Renal cortex interstitium (tissue), 15 donors: ENCODE results near the gene RSPH6A. TPM values are rescaled to one million over a fixed set of nuclear protein-coding genes. Genes with fewer than 3 reads are reported as not detected.

Experiments
- DNase-seq, 11 donors: peaks; one replicate each; pipeline ENCODE4 v3.0.0-alpha.2; 2013; ENCODE audit warnings: low read depth in 9 of 11, low spot score in 4 of 11; ENCODE audit errors: extremely low read depth in 1 of 11
- long read RNA-seq, 16 experiments: transcript quantifications; one replicate each; lab custom pipeline, GENCODE V29; 2026
- polyA plus RNA-seq, 3 donors: library from polyadenylated mRNA; unstranded; fragments of 120-200 nt; gene quantifications; one replicate each; pipeline ENCODE4 v1.2.1, GENCODE V29; 2013; ENCODE audit not compliant: insufficient read length in 3 of 3

Gene RSPH6A
- not detected for polyA plus RNA-seq
- long read RNA-seq, donor 1 = 0 reads
- long read RNA-seq, donor 2 = 0 reads
- long read RNA-seq, donor 3 = 0 reads
- long read RNA-seq, donor 4 = 0 reads
- long read RNA-seq, donor 5 = 0 reads
- long read RNA-seq, donor 6 = 0 reads
- long read RNA-seq, donor 7 = 0 reads
- long read RNA-seq, donor 8 = 0 reads
- long read RNA-seq, donor 9 = 0 reads
- long read RNA-seq, donor 10 = 0 reads
- long read RNA-seq, donor 11 = 0 reads
- long read RNA-seq, donor 12 = 0 reads
- long read RNA-seq, donor 13 = 0 reads
- long read RNA-seq, donor 14 = 0 reads
- long read RNA-seq, donor 15 = 0 reads
- long read RNA-seq, donor 16 = 0 reads

DNA sequence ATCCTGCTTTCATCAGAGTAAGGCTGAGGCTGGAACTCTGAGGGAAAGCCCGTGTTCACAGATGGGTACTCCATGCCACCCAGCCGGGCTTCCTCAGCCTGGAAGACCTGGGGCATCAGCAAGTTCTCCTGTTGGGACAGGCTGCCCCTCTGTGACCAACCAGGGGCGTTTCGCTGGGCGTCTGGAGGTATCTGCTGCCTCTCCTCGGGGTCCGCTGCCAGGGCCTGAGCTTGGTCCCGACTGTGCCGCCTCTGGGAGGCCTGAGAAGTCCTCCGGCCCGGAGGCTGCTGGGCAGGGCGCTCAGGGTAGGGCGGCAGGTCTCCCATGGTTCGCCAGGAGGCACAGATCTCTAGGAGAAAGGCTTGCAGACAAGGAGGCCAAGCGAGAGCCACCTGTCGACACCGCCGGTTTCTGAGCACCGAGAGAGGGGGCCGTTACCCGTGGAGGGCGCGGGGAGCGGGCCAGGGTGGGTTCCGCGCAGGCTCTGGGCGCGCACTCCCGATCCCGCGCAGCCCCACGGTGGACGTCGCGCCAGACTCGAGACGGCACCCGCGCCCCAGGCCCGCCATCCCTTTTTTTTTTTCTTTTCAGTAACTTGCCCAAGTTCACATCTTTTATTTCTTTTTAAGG lies at the start of gene RSPH6A:
RSPH6A (minus strand) TSS at position 458 of the 630 bp plus-strand sequence; CDS start at position 326, 132 bp downstream.
- no peak for DNase-seq

DNA sequence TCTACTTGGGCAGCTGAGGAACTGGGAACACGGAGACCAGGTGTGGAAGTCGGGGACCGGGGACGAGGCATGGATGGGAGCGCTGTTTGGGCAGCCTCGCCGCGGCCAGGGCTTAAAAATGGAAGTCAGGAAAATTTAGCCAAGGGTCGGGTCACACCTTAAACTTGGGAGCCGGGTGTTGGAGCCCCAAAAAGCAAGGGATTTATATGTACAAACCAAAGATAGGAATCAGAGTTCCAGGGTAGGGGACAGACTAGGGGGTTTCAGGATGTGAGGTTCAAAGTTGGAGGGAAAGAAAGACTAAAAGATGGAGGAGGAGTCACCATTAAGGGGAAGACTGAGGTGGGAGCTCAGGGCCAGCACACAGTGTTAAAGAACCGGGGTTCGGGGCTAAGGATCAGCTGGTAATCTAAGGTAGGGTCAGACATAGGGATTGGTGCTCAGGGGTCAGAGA lies 49.5 kb upstream of the RSPH6A start:
- no peak for DNase-seq

DNA sequence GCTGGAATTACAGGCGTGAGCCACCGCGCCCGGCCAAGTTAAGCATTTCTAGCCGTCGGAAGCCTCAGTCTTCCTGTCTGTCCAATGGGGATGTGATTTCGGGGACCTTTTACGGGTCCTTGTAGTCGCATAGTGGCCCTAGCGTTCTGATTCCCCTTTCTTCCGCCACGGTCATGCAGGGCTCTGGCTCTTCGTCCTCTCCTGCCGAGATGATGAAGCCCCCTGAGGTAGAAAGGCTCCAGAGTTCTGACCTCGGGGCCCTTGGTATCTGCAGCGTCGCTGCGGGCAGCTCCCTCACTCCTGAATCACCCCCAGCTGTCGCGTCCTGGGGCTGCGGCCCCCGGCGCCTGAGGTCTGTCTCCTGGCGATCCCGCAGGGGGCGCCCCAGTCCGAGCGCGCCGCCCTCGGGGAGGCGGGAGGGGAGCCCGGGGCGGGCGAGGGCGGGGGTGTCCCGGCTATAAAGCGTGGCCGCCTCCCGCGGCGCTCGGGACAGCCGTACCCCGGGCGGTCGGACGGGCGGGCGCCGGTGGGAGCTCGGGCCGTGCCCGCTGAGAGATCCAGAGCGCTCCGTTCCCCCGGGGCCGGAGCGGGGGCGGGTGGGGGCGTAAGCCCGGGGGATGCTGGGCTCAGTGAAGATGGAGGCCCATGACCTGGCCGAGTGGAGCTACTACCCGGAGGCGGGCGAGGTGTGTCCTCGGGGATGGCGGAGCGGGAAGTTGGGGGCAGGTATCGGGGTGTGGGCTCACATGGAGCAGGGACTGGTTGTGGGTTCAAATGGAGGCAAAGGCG lies 48.9 kb upstream of the RSPH6A start, which contains the start of gene FOXA3:
FOXA3 (plus strand) TSS at position 487 of the 789 bp plus-strand sequence; CDS start at position 618, 131 bp downstream.
- DNase-seq = no peak

- no peak for DNase-seq
Observed at GRCh38 chr19:45863335-45863839, 48.3 kb upstream of the RSPH6A start.

- DNase-seq = peak; percentile 91 to 99 (median 98)
Observed at GRCh38 chr19:45862564-45863334, 47.6 kb upstream of the RSPH6A start, which contains the start of gene SYMPK. SYMPK (minus strand) TSS chr19:45863147; CDS start chr19:45854495, 8,652 bp downstream.

- no peak for DNase-seq
Observed at GRCh38 chr19:45862271-45862563, 47.1 kb upstream of the RSPH6A start.

GRCh38 chr19:45860359-45861259 lies 45.5 kb upstream of the RSPH6A start:
- DNase-seq = no peak

GRCh38 chr19:45854167-45854778 lies 39.2 kb upstream of the RSPH6A start:
- no peak for DNase-seq

DNA sequence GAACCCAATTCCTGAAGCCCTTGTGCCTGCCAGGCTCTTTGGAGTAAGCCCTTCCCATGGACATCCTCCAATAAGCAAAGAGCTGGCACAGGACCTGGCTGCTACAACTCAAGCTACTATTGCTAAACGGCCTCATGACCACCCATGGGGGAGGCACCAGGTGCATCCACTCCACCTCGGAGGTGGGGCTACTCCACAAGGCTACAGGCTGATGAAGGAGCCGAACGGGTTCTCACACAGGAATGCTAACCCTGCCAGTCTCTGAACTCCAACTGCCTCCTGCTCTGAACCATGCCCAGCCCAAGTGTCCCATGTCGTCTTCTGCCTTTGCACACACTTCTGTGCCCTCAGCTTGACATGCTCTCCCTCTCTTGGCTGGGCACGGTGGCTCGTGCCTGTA lies 37.9 kb upstream of the RSPH6A start:
- no peak for DNase-seq

- DNase-seq = no peak
Observed at GRCh38 chr19:45852145-45852750, 37.1 kb upstream of the RSPH6A start.

DNA sequence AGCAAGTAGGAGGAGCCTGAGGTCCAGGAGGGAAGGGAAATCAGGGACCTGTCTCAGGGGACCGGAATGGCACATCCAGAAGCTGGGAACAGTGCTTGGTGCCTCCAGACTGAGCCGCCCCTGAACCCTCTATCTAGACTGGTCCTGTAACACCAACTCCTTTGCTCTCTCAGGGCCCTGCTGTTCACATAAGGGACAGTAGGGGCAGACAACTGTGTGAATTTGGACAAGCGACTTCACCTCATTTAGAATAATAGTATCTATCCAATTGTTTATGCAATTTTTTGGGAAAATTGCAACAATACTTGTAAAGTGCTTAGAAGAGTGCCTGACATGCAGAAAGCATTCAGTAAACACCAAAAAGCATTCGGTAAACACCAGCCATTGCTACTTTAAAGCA lies 33.8 kb upstream of the RSPH6A start:
- DNase-seq = no peak

DNA sequence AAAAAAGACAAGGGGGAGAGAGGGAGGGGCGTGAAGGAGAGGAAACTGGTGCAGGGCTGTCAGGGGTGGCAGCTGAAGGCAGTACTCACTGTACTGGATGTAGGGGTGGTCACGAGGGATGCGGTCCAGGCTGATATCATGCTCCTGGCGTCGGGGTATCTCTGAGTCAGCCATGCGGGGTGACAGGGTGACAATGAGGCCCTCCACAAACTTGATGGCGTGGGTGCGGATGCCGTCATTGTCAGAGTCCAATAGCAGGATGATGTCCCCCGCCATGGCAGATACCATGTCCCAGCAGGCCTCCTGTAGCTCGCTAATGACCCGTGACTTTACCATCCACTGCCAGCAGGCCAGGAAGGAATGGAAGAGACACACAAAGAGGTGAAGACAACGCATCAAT lies 32.6 kb upstream of the RSPH6A start:
- no peak for DNase-seq

DNA sequence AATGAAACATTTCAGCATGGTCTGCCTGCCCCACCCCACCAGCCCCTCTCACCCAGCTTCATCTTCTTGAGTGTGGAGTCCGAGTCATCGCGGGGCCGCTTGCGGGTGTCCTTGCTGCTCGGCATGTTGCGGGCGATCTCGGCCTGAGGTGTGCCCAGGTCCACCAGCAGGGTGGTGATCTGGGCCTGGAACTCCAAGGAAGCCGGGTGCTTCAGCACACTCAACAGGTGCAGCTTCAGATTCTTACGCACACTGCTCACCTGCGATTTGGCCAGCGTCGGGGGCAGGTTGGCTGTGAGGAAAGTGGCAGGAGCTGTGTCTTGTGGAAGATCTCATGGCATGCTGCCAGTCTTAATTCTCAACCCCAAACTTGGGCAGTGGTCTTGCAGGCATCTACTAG lies 27.1 kb upstream of the RSPH6A start:
- no peak for DNase-seq

- DNase-seq = no peak
Observed at GRCh38 chr19:45834970-45835369, 19.9 kb upstream of the RSPH6A start.

- no peak for DNase-seq
Observed at GRCh38 chr19:45828945-45829344, 13.8 kb upstream of the RSPH6A start.

DNA sequence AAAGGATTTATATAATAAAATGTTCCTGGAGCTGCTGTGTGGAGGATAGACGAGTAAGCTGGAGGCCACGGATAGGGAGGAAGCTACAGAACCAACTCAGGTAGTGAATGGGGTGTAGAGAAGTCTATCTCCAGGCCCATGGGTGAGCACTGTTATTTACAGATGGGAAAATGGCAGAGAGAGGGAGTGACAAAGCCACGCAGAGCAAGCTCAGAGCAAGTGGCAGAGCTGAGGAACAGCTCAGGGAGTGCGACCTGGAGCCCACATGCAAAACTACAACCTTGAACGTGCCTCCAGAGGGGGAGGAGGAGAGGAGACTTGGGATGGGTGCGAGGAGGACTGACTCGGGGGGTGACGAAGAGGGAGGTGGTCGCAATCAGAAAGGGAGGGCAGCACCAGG lies 13.4 kb upstream of the RSPH6A start:
- DNase-seq = no peak

GRCh38 chr19:45827459-45828093 lies 12.5 kb upstream of the RSPH6A start:
- no peak for DNase-seq
